BE2C (cell line): ENCODE results near the gene TJP1.

Source experiments
- DNase-seq: peaks from one replicate; pipeline ENCODE4 v3.0.0-alpha.2; 2020
- H3K27me3 ChIP-seq: fragments of 250-450 bp; sonication (Bioruptor Pico); 2 replicates; pipeline ENCODE4 v1.5.1; 2020; ENCODE audit warnings: mild to moderate bottlenecking
- H3K36me3 ChIP-seq: fragments of 250-450 bp; sonication (Bioruptor Pico); 2 replicates; pipeline ENCODE4 v1.5.1; 2020; ENCODE audit warnings: mild to moderate bottlenecking
- H3K4me1 ChIP-seq: fragments of 250-450 bp; sonication (Bioruptor Pico); 2 replicates; pipeline ENCODE4 v1.5.1; 2020
- H3K4me3 ChIP-seq: 2 replicates; pipeline ENCODE4 v1.5.1; 2011; ENCODE audit warnings: low read depth, low read length
- H3K9me3 ChIP-seq: fragments of 250-450 bp; sonication (Bioruptor Pico); 2 replicates; pipeline ENCODE4 v1.5.1; 2020
- CTCF ChIP-seq: IDR thresholded peaks from 2 replicates; pipeline ENCODE4 v1.5.1; 2012; ENCODE audit warnings: mild to moderate bottlenecking, low read depth, low read length

The TJP1 gene

GRCh38 chr15:29778382-29778781 is 43.9 kb downstream of the TJP1 start:
- DNase-seq, result no peak
- H3K9me3 ChIP-seq, result no peaks in the 10 kb centered on the region
- H3K27me3 ChIP-seq, result no peaks in the 10 kb centered on the region
- H3K4me3 ChIP-seq, result no peak overlapping the region
- no peaks in the 10 kb centered on the region for H3K4me1 ChIP-seq
- no peak for TF ChIP-seq CTCF
- H3K36me3 ChIP-seq, result no peaks in the 10 kb centered on the region

GRCh38 chr15:29776859-29777258 is 45.4 kb downstream of the TJP1 start:
- Histone ChIP-seq H3K4me1 (no peaks in the 10 kb centered on the region), H3K27me3 (no peaks in the 10 kb centered on the region), H3K4me3 (no peak overlapping the region), H3K36me3 (no peaks in the 10 kb centered on the region), H3K9me3 (no peaks in the 10 kb centered on the region)
- TF ChIP-seq CTCF, result no peak
- no peak for DNase-seq

GRCh38 chr15:29774900-29775299 is 47.4 kb downstream of the TJP1 start:
- no peaks in the 10 kb centered on the region for H3K27me3 ChIP-seq
- H3K9me3 ChIP-seq, result no peaks in the 10 kb centered on the region
- no peak overlapping the region for H3K4me3 ChIP-seq
- TF ChIP-seq CTCF, result no peak
- no peaks in the 10 kb centered on the region for H3K36me3 ChIP-seq
- no peaks in the 10 kb centered on the region for H3K4me1 ChIP-seq
- DNase-seq, result no peak

- Histone ChIP-seq H3K27me3 (no peaks in the 10 kb centered on the region), H3K36me3 (no peaks in the 10 kb centered on the region), H3K9me3 (no peaks in the 10 kb centered on the region), H3K4me1 (no peaks in the 10 kb centered on the region), H3K4me3 (no peak overlapping the region)
- no peak for TF ChIP-seq CTCF
- no peak for DNase-seq
These were observed 48.5 kb downstream of the TJP1 start for GRCh38 chr15:29773816-29774215.

- H3K4me1 ChIP-seq, result no peaks in the 10 kb centered on the region
- DNase-seq, result no peak
- H3K4me3 ChIP-seq, result no peak overlapping the region
- no peaks in the 10 kb centered on the region for H3K27me3 ChIP-seq
- no peaks in the 10 kb centered on the region for H3K9me3 ChIP-seq
- TF ChIP-seq CTCF, result no peak
- no peaks in the 10 kb centered on the region for H3K36me3 ChIP-seq
These were observed 49.3 kb downstream of the TJP1 start for GRCh38 chr15:29773000-29773399.

- H3K36me3 ChIP-seq, result no peaks in the 10 kb centered on the region
These were observed 51.5 kb downstream of the TJP1 start for GRCh38 chr15:29770796-29771195.

More at GRCh38 chr15:29770796-29771195, 51.5 kb downstream of the TJP1 start:
- no peak for DNase-seq
- H3K4me3 ChIP-seq, result no peak overlapping the region
- H3K9me3 ChIP-seq, result no peaks in the 10 kb centered on the region
- TF ChIP-seq CTCF, result no peak
- no peaks in the 10 kb centered on the region for H3K27me3 ChIP-seq
- H3K4me1 ChIP-seq, result no peaks in the 10 kb centered on the region
